ENCODE data around the gene FRA10AC1.

Gene FRA10AC1

DNA sequence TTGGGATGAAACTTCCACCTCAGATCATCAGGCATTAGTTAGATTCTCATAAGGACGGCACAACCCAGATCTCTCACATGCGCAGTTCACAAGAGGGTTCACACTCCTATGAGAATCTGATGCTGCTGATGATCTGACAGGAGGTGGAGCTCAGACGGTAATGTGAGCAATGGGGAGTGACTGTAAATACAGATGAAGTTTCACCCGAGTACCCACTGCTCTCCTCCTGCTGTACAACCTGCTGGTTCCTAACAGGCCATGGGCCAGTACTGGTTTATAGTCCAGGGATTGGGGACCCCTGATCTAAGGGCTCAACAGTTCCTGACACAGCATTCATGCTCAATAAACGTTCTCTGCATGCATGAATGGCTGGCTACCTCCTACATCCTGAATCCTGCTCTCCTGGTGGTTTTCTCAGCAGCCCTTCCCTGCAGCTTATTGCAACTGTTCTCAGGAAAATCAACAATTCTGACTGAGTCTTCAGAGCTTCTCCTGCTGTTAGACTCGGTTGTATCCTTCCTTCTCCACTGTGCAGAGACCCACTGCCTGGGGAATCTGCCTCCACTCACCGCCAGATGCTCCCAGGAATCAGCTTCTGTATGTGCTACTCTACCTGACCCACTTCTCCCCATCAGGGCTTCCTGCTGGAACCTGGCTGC is 72.6 kb downstream of the FRA10AC1 start:
- DNase-seq (ENCODE audit: low read depth in 2 of 2) = no peak

DNA sequence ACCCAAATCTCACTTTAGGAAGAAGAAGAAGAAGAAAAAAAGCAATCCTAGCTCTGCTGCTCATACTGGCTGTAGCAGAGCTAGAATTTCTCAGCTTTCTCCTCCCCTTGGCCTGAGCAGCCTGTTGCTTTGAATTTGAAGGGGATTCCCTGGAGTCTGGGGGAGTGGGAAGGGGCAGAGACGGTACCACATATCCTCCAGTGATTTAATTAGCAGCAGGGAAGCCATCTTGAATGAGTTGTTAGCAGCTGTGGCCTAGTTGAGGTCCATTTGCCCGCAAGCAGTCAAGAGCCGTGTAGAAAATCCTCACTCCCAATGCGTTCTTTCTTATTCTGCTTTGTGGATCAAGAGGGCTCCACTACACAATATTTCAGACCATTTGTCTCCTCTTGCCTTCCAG is 73.5 kb downstream of the FRA10AC1 start:
- no peak for DNase-seq (ENCODE audit: low read depth in 2 of 2)

DNA sequence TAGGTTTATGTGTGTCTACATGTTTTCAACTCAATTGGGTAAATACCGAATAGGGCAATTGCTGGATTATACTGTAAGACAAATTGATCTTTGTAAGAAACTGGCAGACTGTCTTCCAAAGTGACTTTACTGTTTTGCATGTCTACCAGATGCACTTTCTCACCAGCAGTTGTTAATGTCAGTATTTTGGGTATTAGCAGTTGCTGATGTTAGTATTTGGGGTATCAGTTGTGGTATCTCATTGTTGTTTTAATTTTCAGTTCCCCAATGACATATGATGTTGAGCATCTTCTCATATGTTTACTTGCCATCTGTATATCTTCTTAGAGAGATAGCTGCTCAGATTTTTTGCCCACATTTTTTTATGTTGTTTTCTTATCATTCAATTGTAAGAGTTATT is 79.5 kb downstream of the FRA10AC1 start:
- no peak for DNase-seq (ENCODE audit: low read depth in 2 of 2)

DNA sequence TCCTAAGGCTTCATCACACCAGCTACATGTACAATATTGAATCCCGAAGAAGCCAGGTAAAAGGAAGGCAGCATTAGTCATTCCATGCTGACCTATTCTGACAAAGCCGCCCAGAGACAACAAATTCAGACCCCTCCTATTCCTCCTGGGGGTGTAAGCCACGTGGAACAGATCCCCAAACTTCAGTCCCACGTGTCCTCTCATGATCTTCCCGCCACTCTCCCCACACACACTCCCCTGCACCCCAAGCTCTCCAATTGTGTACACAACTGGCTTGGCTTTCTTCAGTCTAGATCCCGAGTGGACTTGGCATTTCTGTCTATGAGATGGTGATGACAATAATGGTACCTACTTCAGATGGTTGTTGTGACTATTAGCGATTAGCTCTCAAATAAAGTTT is 81.5 kb downstream of the FRA10AC1 start:
- DNase-seq (ENCODE audit: low read depth in 2 of 2) = no peak
